HG02938 (cell line): Measurements from ENCODE around the gene RB1.
A peak's percentile ranks its signal among the peaks of the same experiment; 100 is the strongest.
"Not testable (repeated sequence)": the region's sequence is repeated elsewhere in the genome, so short reads cannot be mapped to it uniquely, and the experiment has no call there.

Source experiments
- ATAC-seq: cut with Tn5 transposase; IDR thresholded peaks from one replicate; pipeline ENCODE4 v1.9.1; 2021; ENCODE audit warnings: mild to moderate bottlenecking, moderate library complexity; ENCODE audit not compliant: unreplicated experiment

The RB1 gene

DNA sequence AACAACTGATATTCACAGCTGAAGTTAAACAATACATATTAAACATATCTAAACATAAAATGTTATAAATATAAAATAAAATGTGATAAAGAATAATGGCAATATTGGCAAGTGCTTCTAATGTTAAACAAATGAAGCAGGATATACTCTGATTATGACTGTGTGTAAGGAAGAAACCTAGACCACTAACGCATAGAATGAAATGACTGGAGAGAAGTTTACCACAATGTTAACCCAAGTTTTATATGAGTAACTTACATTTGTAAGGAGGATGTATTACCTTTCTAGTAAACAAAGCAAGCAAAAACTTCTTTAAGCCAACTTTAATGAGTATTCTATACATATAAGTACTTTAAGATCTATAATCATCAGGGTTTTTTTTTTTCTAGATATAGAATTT, 43.0 kb downstream of the RB1 start:
- ATAC-seq = no peak

- ATAC-seq = no peak
Observed at GRCh38 chr13:48349525-48349924, 46.0 kb downstream of the RB1 start.

- ATAC-seq = no peak
Observed at GRCh38 chr13:48353590-48353989, 50.0 kb downstream of the RB1 start.

- not testable (repeated sequence) for ATAC-seq
Observed at GRCh38 chr13:48355524-48355923, 52.0 kb downstream of the RB1 start.

- ATAC-seq = no peak
Observed at GRCh38 chr13:48356750-48357149, 53.2 kb downstream of the RB1 start.

DNA sequence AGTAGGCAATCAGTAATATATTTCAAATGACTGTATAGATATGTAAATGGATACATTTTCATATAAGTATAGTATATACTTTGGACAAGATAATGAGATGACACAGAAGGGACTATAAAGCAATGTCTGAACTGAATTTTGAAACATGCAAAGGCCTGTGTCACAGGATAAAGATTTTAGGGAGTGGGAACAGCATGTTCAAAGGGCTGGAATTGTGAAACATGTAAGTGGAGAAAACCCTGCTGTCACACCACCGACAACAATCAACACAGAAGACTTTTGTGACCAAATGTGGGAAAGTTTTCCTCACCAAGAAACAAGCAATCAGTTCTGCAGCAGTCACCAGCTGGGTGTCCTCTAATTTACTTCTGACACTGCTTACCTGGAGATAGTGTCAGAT, 66.4 kb downstream of the RB1 start:
- ATAC-seq = no peak

DNA sequence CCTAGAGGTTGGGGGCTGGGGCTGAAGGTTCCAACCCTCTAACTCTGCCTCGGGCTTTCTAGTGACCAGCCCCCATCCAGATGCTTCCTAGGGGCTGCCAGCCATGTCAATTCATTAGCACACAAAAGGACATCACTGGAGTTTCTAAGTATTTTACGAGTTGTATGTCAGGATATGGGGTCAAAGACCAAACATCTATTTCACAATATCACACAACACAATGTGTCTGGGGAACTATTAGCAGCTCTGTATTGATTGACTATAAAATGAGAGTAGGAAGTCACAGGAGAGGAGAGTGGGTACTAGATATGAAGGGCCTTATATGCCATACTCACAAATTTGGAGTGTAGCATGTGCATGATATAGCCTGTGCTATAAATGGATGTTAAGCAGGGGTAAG, 67.3 kb downstream of the RB1 start:
- ATAC-seq = no peak

DNA sequence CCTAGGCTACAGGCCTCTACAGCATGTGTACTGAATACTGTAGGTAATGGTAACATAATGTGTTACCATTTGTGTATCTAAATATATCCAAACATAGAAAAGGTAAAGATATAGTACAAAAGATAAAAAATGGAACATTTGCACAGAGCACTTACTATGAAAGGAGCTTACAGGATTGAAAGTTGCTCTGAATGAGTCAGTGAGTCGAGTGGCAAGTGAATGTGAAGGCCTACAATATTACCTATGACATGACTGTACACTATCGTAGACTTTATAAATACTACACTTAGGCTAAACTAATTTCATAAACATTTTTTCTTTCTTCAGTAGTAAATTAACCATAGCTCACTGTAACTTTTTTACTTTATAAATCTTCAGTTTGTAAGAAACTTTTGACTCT, 74.3 kb downstream of the RB1 start:
- ATAC-seq = no peak

GRCh38 chr13:48380581-48380980, 77.0 kb downstream of the RB1 start:
- ATAC-seq = no peak

DNA sequence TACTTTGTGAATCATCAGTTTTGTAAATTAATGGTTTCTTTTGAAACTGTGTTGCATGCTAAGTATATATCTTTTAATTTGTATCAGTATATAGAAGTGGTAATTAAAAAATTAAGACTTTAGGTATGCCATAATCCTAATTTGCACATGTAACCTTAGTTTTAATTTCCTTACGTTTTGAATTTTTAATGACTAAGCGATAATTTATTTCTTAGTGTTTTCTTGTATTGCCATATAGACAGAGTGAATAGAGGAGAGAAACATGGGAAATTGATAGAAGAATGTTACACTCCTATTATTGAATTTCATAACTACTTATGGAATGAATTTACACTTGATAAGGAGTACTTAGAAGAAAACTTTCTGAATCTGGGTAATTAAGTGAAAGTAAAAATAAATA, 79.8 kb downstream of the RB1 start:
- ATAC-seq = no peak

- no peak for ATAC-seq
Observed at GRCh38 chr13:48386816-48387215, 83.3 kb downstream of the RB1 start.

DNA sequence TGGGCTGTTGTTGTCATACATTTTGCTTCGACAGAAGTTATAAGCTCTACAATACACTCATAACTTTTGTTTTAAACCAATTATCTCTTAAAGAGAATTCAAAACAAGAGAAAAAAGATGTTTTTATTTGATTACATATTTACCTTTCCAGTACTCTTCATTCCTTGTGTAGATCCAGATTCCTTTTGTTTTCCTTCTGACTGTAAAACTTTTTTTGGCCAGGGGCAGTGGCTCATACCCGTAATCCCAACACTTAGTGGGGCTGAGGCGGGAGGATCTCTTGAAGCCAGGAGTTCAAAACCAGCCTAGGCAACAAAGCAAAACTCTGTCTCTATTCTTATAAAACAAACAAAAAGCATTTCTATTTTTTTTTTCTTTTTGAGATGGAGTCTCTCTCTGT, 87.7 kb downstream of the RB1 start:
- ATAC-seq = no peak

DNA sequence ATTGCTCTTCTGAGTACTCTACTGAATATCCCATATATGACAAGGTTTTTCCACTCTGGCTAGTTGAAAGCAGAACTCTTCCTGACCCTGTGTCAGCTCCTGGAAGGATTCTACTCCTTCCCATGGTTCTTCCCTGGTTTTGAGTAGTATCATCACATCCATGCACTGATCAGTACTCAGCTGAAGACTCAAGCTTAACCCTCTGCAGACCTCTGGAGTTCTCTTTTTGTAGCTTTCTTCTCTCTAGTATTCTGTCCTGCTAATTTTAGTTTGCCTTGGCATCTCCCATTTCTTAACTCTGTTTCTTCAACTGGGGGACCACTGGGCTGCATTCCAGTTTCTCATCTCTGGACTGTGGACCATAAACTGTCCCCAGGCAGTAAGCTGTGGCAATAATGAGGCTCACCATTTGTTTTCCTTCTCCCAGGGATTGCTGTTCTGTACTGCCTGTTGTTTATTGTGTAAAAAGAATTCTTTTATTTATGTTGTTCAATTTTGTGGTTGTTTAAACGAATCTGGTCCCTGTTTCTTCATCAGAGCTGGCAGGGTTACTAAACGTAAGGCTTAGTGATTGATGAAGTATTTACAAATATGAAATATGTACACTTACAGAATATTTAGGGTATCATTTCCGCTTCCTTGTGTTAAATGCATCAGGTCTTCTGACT, 89.6 kb downstream of the RB1 start:
- ATAC-seq = no peak

- no peak for ATAC-seq
Observed at GRCh38 chr13:48393698-48394085, 90.1 kb downstream of the RB1 start.

- ATAC-seq = no peak
Observed at GRCh38 chr13:48397744-48398143, 94.2 kb downstream of the RB1 start.

GRCh38 chr13:48398450-48399095, 95.0 kb downstream of the RB1 start:
- no peak for ATAC-seq

- ATAC-seq = no peak
Observed at GRCh38 chr13:48400090-48400694, 96.6 kb downstream of the RB1 start.

DNA sequence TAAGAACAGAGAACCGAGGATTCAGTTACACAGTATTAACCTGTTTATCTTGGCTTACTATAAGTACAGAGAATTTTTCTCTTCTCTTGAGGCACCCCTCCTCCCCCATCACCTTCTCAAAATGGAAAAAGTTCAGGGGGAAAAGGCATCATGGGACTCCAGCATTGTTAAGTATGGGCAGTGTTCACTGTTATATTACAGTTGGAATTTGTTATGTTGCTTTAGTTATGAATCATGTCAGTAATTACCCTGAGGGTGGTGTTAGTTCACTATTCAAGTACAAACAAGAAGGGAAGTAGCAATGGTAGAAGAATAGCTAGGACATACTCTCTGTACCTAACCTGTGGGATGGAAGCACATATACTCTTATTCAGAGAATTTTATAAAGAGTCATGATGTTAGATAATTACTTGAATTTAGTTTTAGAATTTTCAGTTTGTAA, 97.3 kb downstream of the RB1 start:
- no peak for ATAC-seq

DNA sequence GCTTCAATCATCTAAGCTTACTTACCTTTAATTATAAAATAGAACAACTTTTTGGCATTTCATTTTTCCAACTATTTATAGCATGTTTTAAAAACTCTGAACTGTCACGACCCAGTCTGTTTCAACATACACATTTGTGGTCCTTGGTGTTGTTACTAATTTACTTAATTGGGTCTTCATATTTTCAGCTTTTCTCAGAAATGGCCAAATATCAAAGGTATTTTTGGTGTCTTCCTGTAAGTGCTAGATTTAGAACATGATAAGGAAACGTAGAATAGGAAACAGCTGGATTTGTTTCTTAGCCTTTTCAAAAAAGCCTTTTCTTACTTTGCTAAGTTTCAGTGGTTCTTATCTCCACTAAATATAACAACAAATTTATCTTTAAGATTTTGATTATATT, 97.9 kb downstream of the RB1 start:
- ATAC-seq = no peak

DNA sequence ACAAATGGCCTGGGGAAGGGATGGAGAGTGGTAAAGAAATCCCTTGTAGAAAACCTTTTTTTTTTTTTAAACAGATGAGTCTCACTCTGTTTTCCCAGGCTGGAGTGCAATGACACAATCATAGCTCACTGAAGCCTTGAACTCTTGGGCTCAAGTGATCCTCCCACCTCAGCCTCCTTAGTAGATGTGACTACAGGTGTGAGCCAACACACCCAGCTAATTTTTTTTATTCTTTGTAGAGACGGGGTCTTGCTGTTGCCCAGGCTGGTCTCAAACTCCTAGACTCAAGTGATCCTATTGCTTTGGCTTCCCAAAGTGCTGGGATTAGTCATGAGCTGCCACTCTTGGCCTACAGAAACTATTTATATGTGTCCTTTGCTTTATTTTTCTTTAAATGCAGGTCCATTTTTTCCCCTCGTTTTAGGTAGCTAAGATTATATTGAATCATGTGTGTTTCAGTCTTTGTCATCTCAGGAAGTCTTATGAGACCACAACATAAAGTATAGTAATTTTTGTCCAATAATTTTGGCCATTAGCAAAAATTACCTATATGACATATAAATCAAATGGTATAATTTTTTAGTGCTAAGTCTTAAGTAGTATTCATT, 98.9 kb downstream of the RB1 start:
- ATAC-seq = no peak

- peak; percentile 86 for ATAC-seq
Observed at GRCh38 chr13:48403151-48403631, 99.6 kb downstream of the RB1 start.

DNA sequence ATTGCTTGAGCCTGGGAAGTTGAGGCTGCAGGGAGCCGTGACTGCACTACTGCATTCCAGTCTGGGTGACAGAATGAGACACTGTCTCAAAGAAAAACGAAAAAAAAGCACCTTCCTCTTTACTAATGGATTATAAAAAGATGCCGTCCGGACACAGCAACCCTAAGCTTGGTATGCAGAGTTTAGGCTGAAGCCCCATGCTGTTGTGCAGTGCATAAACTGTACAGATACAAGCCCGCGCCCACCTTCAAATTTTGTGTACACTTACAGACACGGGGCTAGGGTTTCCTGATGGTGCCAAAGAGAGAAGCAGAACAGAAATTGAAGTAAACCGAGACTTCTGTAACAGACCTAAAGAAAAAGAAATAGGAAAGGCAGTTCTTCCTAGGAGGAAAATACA, 100.4 kb downstream of the RB1 start:
- no peak for ATAC-seq
